Measurements from ENCODE around the gene NDUFS3.
"Not testable (repeated sequence)": the region's sequence is repeated elsewhere in the genome, so short reads cannot be mapped to it uniquely, and the experiment has no call there.

Gene NDUFS3

GRCh38 chr11:47578524-47579494 is at the start of gene NDUFS3, which contains the start of gene KBTBD4:
TSS of gene NDUFS3 (plus strand) at chr11:47579074. CDS start at chr11:47579092, 18 bp downstream.
TSS of gene KBTBD4 (minus strand) at chr11:47578970. CDS start at chr11:47578951, 19 bp downstream.
- peak; percentile 91 for DNase-seq (ENCODE audit: low spot score)

DNA sequence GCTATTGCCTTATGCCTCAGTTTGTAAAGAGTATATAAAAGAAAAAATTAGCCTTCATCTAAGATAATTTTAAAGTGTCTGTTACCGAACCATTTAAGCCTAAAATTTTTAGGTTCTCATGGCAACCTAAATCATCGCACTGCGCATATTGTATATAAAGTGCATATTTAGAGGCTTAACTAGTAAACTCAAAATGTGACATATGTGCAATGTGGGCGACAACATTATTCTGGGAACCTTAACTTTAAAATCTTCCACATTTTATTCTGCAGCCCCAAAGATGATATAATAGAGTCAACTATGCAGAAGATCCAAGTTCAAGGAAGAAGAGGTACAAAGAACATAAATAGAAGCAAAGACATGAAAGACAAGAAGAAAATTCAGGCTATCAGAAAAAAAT is 48.9 kb upstream of the NDUFS3 start:
- no peak for DNase-seq (ENCODE audit: low spot score)

DNA sequence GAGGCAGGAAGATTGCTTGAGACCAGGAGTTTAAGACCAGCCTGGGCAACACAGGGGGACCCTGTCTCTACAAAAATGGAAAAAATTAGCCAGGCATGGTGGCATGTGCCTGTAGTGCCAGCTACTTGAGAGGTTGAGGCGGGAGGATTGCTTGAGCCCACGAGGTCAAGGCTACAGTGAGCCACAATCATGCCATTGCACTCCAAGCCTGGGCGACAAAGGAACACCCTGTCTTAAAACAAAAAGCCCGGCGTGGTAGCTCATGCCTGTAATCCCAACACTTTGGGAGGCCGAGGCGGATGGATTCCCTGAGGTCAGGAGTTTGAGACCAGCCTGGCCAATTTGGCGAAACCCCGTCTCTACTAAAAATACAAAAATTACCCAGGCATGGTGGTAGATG is 48.2 kb upstream of the NDUFS3 start:
- DNase-seq (ENCODE audit: low spot score) = not testable (repeated sequence)

DNA sequence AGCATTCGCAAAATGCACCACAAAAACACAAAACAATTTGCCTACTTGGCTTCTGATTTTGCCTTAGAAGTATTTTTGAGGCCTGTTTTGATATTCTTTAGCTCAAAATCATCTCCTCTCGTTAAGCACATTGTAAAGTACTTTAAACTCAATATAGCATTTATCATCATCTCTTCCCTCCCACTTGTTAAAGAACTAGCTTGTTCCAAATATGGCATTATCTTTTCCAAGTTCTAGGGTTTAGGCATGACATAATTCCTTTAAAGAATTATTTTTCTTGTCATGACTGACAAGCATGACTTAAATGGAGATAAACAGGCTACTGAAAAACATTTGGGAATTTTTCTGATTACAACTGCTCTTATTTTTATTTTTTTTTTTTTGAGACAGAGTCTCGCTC is 47.2 kb upstream of the NDUFS3 start:
- DNase-seq (ENCODE audit: low spot score) = no peak

DNA sequence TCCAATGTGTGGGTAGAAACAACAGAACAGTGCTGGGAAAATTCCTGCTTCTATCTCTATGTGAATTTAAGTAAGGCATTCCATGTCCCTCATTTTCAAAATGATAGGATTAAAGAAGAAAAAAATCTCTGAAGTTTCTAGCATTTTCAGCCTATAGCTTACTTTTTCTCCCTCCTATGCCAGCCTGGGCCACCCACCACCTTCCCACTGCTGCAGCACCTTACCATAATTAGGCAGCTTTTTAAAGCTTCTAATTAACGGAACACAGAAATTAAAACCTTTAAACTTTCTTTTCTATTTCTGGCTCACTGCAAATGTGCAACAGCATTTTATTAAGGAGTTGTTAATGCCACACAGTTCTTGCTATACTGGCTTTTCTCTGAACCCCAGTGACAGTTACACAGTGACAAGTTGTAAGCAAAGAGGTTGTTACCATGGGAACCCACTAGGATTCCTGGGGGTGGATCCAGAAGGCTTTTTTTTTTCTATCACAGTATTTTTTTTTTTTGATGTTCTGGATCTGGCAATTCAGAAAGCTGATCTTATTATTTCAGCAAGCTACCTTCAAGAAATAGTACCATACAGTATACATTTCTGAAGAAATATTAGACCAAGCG is 46.2 kb upstream of the NDUFS3 start:
- no peak for DNase-seq (ENCODE audit: low spot score)

DNA sequence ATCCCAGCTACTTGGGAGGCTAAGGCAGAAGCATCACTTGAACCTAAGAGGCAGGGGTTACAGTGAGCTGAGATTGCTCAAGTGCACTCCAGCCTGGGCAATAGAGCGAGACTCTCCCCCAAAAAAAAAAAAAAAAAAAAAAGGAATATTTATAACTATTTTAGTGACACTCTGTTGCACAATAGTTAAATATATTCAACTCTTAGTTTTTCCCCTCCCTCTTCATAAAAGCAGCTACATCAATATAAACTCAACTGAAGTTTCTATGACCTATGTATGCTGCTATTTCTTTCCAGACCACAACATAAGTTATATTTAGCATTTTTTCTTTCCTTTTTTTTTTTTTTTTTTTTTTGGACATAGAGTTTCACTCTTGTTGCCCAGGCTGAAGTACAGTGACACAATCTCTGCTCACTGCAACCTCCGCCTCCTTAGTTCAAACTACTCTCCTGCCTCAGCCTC is 45.2 kb upstream of the NDUFS3 start:
- DNase-seq (ENCODE audit: low spot score) = peak; percentile 56

DNA sequence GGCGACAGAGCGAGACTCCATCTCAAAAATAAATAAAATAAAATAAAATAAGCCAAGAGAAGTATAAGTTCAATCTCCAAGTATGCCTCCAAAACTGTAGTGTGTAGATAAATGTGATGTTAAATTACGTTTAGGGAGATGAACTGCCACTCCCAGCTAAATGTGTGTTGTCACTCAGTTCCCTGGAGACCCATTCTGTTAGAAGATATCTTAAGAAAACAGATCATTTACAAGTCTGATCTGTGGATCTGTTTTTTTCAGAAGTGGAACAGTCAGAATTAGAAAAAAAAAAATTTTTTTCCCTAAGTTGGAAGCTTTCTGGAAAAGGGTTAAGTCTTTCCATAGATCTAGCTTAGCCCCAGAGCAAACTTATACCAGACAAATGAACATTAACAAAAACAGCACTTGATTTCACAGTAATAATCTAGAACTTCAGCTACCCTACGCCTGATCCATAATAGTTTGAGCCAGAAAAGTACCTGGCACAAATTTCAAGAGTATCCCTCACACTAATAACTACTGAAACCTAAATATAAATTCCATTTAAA is 44.1 kb upstream of the NDUFS3 start:
- DNase-seq (ENCODE audit: low spot score) = no peak

GRCh38 chr11:47536915-47537314 is 42.0 kb upstream of the NDUFS3 start:
- no peak for DNase-seq (ENCODE audit: low spot score)

DNA sequence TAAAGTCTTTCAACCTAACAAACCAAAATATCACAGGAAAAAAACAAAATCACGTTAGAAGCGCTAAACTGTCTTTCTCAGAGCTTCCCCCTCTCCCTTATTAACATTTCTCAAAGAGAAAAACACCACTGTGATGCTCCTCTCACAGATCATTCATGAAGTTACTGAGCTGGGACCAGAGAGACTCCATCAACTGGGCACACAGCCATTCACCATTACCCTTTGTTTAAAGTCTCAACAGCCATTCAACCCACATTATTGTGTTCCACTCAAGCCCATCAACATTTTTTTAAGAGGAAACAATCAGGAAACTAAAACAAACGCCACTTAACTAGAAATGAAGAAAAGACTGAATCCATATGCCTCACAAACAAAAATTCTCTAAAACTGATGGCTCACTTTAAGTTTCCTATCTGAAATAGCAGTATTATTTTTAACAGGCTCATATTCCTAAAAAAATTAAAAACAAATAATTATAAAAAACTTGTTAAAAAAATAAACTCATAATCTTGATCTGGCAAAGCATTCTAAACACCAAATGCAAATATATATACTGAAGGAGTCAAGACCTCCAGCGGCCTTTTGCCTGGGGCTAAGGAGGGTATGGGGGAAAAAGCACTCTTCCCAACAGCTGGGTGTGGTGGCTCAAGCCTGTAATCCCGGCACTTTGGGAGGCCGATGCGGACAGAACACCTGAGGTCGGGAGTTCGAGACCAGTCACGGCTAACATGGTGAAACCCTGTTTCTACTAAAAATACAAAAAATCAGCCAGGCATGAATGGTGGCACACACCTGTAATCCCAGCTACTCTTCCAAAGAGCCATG is 39.9 kb upstream of the NDUFS3 start:
- DNase-seq (ENCODE audit: low spot score) = no peak

DNA sequence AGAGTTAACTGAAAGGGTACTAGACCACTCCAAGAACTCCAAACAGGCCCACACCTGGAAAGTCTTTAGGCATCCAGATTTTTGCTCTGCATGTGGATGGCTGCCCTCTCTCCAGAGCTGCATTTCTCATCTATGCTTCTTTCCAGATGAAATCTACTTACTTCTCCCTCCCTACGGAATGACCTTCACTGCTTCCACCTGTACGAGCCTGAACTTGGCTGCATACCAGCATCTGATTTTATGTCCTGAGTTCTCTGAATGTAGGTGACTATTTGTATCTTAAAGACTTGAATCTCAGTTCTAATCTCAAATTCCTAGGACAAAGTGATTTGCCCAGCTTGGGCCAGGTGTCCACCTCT is 39.2 kb upstream of the NDUFS3 start:
- DNase-seq (ENCODE audit: low spot score) = no peak

GRCh38 chr11:47541070-47541469 is 37.8 kb upstream of the NDUFS3 start:
- DNase-seq (ENCODE audit: low spot score) = no peak

GRCh38 chr11:47545298-47545697 is 33.6 kb upstream of the NDUFS3 start:
- DNase-seq (ENCODE audit: low spot score) = no peak

GRCh38 chr11:47546274-47546673 is 32.6 kb upstream of the NDUFS3 start:
- DNase-seq (ENCODE audit: low spot score) = not testable (repeated sequence)

DNA sequence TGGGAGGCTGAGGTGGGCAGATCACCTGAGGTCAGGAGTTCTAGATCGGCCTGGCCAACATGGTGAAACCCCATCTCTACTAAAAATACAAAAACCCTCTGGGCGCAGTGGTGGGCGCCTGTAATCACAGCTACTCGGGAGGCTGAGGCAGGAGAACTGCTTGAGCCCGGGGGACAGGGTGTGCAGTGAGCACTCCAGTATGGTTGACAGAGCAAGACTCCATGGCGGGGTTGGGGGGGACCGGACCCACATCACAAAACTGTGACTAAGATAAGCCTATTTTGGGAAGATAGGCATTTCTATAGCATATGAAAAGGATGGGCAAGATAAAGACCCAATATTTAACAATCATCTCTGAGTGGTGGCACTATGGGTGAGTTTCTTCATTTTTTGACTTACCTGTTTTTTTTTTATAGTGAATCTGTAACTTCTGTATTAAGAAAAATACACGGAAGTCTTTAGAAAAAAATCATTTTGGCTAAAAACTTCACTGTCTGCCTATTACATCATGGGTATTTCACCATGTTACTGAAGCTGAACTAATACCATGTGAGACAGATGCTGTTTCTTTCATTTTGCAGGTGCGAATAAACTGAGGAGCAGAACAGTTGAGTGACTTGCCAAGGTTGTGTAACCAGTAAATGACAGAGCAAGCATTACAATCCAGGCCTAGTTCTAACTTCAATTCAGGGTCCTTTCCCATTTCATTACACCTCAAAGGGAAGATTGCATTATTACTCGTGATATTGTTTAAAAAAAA is 28.4 kb upstream of the NDUFS3 start:
- DNase-seq (ENCODE audit: low spot score) = no peak

GRCh38 chr11:47551086-47551485 is 27.8 kb upstream of the NDUFS3 start:
- peak; percentile 29 for DNase-seq (ENCODE audit: low spot score)

- DNase-seq (ENCODE audit: low spot score) = peak; percentile 44
These were observed 26.8 kb upstream of the NDUFS3 start for GRCh38 chr11:47552056-47552565.

GRCh38 chr11:47552566-47553405 is 26.1 kb upstream of the NDUFS3 start, which contains the start of gene CELF1:
TSS of gene CELF1 (minus strand) at chr11:47553132. CDS start at chr11:47499523, 53,609 bp downstream.
- peak; percentile 94 for DNase-seq (ENCODE audit: low spot score)

GRCh38 chr11:47553406-47553743 is 25.5 kb upstream of the NDUFS3 start:
- no peak for DNase-seq (ENCODE audit: low spot score)

- not testable (repeated sequence) for DNase-seq (ENCODE audit: low spot score)
These were observed 21.9 kb upstream of the NDUFS3 start for GRCh38 chr11:47557004-47557403.

DNA sequence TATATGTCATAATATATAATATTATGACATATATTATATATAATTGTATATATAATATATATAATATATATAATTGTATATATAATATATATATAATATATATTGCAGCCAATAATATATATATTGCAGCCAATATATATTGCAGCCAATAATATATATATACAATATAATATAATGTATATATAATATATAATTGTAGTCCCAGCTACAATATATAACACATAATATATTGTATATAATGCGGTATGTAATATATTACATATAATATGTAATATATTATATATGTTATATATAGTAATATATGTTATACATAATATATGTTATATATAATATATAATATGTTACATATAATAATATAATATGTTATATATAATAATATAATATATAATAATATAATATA is 20.2 kb upstream of the NDUFS3 start:
- no peak for DNase-seq (ENCODE audit: low spot score)

Data from GM03348 (cell line).